HG02623 (cell line): ENCODE results near the gene CRABP1.
"Not testable (repeated sequence)": the region's sequence is repeated elsewhere in the genome, so short reads cannot be mapped to it uniquely, and the experiment has no call there.

Experiments used
- ATAC-seq: cut with Tn5 transposase; IDR thresholded peaks from one replicate; pipeline ENCODE4 v1.9.1; 2021; ENCODE audit warnings: moderate library complexity; ENCODE audit not compliant: unreplicated experiment

The CRABP1 gene

DNA sequence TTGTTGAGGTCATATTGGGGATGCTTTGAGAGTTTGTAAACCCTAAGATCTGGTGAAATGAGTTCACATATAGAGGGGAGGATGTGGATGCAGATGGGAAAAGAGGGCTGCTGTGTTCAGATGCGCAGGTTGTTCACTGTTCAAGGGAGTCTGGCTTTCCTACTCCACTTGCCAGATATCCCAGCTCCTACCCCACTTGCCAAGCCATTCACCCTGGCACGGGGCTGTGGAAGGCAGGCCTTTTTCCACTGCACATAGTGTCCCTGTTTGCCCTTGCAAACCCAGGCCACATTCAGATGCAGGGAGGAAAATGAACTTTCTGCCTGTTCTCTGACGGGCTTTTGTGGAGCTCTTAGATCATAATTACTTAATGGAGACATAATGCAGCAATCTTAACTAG lies 29.0 kb downstream of the CRABP1 start:
- no peak for ATAC-seq

- ATAC-seq = no peak
Observed at GRCh38 chr15:78370013-78370412, 29.9 kb downstream of the CRABP1 start.

- no peak for ATAC-seq
Observed at GRCh38 chr15:78372880-78373279, 32.7 kb downstream of the CRABP1 start.

DNA sequence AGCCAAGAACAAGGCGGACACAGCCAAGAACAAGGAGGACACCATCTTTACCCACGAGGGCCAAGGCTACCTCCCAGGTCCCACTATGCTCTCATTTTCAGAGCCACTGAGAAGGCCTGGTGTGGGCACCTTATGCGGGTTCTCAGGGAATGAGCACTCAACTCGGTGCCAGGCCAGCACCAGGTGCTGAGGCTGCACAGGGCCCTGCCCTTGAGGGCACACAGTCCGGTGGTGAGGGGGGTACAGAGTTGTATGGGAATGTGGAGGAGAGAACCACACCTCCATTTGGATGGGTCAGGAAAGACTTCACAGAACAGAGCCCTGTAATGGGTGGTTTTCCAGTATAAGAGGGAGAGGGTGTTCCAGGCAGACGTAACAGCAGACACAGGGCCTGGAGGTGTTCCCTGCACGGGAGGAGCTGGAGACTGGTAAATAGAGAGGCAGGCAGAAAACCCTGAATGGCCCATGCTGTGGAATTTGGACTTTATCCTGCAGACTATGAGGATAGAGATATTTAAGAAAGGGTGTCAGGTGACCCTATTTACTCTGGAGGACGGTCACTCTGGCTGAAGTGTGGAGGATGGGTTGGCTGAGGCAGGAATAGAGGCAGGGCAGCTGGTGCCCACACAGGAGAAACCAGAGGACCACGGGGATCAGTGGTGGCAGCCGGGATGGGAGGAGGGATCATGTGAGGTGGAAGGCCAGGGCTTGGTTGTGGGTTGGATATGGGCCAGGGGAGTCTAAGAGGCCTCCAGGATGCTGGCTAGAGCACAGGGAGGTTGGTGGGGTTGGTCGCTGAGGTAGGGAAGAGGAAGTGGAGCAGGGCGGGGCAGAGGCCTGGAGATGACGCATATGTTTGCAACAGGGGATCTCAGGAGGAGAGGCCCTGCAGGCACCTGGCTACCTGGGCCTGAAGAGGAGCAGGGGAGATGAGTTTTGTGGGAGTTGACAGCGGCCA lies 34.6 kb downstream of the CRABP1 start:
- no peak for ATAC-seq

- ATAC-seq = not testable (repeated sequence)
Observed at GRCh38 chr15:78380143-78380542, 40.0 kb downstream of the CRABP1 start.

DNA sequence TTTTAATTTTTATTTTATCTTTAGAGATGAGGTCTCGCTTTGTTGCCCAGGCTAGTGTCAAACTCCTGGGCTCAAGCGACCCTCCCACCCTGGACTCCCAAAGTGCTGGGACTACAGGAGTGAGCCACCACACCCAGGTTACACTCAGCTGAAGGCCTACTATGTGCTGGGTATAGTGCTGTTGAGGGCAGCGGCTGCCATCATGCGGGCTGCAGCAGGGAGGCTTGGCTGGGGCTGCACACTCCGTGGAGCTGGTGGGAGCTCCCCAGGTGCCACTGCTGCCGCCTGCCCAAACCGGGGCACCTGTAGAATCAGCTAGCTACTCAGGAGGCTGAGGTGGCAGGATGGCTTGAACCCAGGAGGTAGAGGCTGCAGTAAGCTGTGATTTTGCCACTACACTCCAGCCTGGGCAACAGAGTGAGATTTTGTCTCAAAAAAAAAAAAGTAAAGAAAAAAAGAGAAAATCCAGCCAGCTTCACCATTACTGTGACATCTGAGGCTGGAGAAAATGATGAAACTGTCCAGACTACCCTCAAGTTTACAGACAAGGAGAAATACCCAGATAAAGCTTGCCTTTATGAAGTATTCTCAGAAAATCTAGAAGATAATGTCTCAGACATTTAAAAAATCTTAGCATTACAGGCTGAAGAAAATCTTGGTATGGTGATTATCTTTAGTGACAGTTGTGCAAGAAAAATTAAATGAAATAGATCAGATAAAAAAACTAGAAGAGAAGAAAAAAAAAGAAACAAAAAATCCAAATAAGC lies 42.1 kb downstream of the CRABP1 start:
- no peak for ATAC-seq

- ATAC-seq = no peak
Observed at GRCh38 chr15:78384651-78385050, 44.5 kb downstream of the CRABP1 start.

- no peak for ATAC-seq
Observed at GRCh38 chr15:78387246-78388037, 47.3 kb downstream of the CRABP1 start.

DNA sequence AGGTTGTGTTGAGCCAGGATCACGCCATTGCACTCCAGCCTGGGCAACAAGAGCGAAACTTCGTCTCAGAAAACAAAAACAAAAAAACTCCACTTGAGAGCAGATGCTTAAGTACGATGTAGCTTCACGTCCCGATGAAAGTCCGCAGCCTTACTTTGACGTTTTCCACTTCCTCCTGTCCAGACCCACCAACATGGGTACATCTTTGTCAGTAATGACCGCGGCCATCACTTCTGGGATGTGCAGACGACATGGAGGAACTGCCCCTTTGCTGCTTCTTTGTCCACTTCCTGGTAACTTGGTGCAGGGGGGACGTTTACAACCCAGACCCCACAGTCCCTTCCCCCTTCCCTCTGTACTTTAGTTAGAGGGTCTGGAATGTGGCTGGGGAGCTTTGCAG lies 48.7 kb downstream of the CRABP1 start:
- ATAC-seq = no peak

DNA sequence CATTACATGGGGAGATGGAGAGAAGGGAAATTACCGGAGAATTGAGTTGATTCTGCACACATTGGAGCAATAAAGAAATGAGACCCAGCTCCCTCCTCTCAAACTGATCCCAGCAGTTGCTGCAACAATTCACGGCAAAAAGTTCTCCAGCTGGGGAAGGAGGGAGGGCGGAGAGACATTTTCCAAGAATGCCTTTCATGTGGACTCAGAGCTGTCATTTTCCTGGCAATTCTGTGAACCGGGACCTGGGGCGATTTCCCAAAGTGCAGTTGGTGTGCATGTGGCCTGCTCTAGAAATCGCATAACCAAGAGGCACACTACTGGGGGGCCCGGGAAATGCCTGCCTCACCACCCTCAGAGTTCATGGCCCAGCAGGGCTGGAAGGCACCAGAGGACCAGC lies 49.2 kb downstream of the CRABP1 start:
- no peak for ATAC-seq

- ATAC-seq = no peak
Observed at GRCh38 chr15:78389738-78390137, 49.6 kb downstream of the CRABP1 start.

GRCh38 chr15:78390242-78390641 lies 50.1 kb downstream of the CRABP1 start:
- no peak for ATAC-seq

GRCh38 chr15:78390826-78391225 lies 50.7 kb downstream of the CRABP1 start:
- no peak for ATAC-seq

GRCh38 chr15:78391781-78392180 lies 51.6 kb downstream of the CRABP1 start:
- ATAC-seq = no peak

DNA sequence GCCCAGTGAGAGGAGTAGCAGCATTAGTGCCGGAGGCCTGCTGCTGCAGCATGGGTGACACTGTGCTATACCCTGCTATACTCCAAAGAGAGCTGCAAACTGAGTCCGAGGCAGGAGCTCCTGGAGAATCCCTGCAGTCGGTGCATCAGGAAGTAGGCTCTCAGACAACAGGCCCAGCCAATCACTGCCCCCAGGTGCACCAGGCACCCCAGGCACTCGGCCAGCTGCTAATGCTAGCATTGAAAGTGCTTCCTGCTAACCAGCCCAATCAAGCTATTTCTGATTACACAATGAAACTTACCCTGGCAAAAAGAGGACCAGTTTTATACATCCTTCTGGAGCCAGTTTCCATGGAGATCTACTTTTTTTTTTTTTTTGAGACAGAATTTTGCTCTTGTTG lies 52.3 kb downstream of the CRABP1 start:
- ATAC-seq = no peak

- ATAC-seq = no peak
Observed at GRCh38 chr15:78393137-78393536, 53.0 kb downstream of the CRABP1 start.

- no peak for ATAC-seq
Observed at GRCh38 chr15:78394026-78394425, 53.9 kb downstream of the CRABP1 start.

DNA sequence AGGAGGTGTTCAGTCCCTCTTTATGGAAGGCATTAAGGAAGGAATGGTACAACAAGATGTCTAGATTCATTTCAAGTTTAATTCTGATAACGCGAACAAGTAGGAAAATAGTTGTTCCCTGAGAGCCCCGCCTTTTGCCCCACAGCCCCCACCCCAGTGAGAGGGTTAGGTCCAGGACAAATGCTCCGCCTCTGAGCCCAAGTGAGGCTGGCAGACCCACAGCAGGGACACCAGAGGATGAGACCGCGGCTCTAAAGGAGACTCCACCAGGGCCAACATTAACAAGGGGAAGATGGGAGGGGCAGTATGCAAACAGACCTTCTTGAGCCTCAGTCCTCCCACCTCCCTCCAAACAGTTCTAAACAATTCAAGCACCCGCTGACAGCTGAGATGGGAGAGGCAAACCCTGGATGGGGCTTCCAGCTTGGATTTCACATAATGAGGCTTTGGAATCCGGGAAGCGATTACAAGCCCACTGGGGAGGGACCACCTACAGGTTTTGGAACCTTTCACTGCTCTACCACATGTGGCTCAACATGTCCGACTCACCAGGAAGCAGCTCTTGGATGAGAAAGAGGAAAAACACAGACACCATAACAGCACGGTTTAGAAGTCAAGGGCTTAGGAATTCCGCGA lies 54.9 kb downstream of the CRABP1 start:
- ATAC-seq = no peak

- ATAC-seq = no peak
Observed at GRCh38 chr15:78396186-78396814, 56.1 kb downstream of the CRABP1 start.

DNA sequence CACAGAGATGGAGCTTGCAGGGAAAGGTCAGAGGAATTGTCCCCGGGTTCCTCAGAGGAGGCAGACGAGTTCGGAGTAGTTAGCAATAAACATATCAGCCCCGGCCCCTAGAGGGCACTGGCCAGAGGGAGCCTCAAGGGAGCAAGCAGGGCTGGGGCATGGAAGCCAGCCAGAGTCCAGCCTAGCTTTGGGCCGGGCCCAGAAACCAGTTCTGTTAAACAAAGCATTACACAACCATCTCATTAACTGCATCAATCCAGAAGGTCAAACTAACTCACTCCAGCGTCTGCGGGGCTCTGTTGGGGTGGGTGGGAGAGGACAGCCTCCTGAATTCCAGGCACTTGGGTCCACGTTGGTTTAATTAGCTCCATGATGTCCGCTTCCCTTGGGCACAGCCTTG lies 56.8 kb downstream of the CRABP1 start:
- no peak for ATAC-seq
